IMR-90 (cell line): ENCODE data around the gene SLC29A1. TPM values are rescaled to one million over a fixed set of nuclear protein-coding genes. Genes with fewer than 3 reads are reported as not detected.

ENCODE experiments used
- ATAC-seq: fragments of 200-7000 bp; cut with Tn5 transposase; 2 replicates; pipeline ENCODE4 v1.9.1; 2020; ENCODE audit warnings: low read depth, mild to moderate bottlenecking, moderate library complexity
- BruUV-seq: library from RNA; stranded (reverse); fragments of 400-500 nt; replicated peaks from 2 replicates; lab custom pipeline; 2021; lab: Mats Ljungman, UMichigan
- CTCF ChIA-PET: fragments of 300-600 bp; formaldehyde crosslinking; extraction: SDS; loops from one replicate; lab custom pipeline; 2021; ENCODE audit warnings: antibody characterized with exemption; lab: Yijun Ruan, JAX
- POLR2A ChIA-PET: fragments of 300-600 bp; sonication (Branson Sonifier 250); formaldehyde crosslinking; loops from one replicate; lab custom pipeline; 2022; ENCODE audit warnings: antibody characterized with exemption; ENCODE audit not compliant: unreplicated experiment; lab: Charles Lee
- DNase-seq: peaks from one replicate; pipeline ENCODE4 v3.0.0; 2013
- H2AFZ ChIP-seq: replicated peaks from 2 replicates; pipeline ENCODE3; 2013; ENCODE audit warnings: low read length, mild to moderate bottlenecking; ENCODE audit not compliant: poor library complexity
- H2AK5ac ChIP-seq: 2 replicates; pipeline ENCODE4 v1.6.1; 2013; ENCODE audit warnings: low read depth, low read length, inconsistent platforms
- H2AK9ac ChIP-seq: replicated peaks from 2 replicates; pipeline ENCODE3; 2013; ENCODE audit warnings: mild to moderate bottlenecking, low read depth, low read length, moderate library complexity; ENCODE audit not compliant: poor library complexity
- H2BK120ac ChIP-seq: 2 replicates; pipeline ENCODE4 v1.6.1; 2013; ENCODE audit warnings: low read depth, low read length, inconsistent platforms
- H2BK15ac ChIP-seq: 3 replicates; pipeline ENCODE4 v1.6.1; 2013; ENCODE audit warnings: low read depth, low read length, inconsistent platforms
- H2BK20ac ChIP-seq: 2 replicates; pipeline ENCODE4 v1.6.1; 2013; ENCODE audit warnings: low read depth, mild to moderate bottlenecking, inconsistent platforms, low read length, moderate library complexity
- H2BK5ac ChIP-seq: 2 replicates; pipeline ENCODE4 v1.6.1; 2013; ENCODE audit warnings: mild to moderate bottlenecking, low read depth, low read length, inconsistent platforms; ENCODE audit not compliant: poor library complexity, severe bottlenecking
- H3K14ac ChIP-seq: replicated peaks from 2 replicates; pipeline ENCODE4 v1.6.1; 2013; ENCODE audit warnings: low read depth, low read length, inconsistent platforms
- H3K18ac ChIP-seq: 2 replicates; pipeline ENCODE4 v1.6.1; 2013; ENCODE audit warnings: low read depth, low read length, control low read depth
- H3K23ac ChIP-seq: 2 replicates; pipeline ENCODE4 v1.6.1; 2013; ENCODE audit warnings: low read depth, low read length, inconsistent platforms
- H3K27ac ChIP-seq: 2 replicates; pipeline ENCODE4 v1.5.1; 2013; ENCODE audit warnings: mild to moderate bottlenecking, control low read depth, low read length; ENCODE audit not compliant: insufficient read depth
- H3K27me3 ChIP-seq: 2 replicates; pipeline ENCODE4 v1.6.1; 2013; ENCODE audit warnings: low read length; ENCODE audit not compliant: control insufficient read depth, insufficient read depth
- H3K36me3 ChIP-seq: 2 replicates; pipeline ENCODE4 v1.6.1; 2013; ENCODE audit warnings: low read length, mixed read lengths; ENCODE audit not compliant: control insufficient read depth, insufficient read depth
- H3K4ac ChIP-seq: 2 replicates; pipeline ENCODE4 v1.6.1; 2013; ENCODE audit warnings: low read depth, low read length, inconsistent platforms
- H3K4me1 ChIP-seq: 2 replicates; pipeline ENCODE4 v1.6.1; 2013; ENCODE audit warnings: low read length, mixed read lengths; ENCODE audit not compliant: control insufficient read depth, insufficient read depth
- H3K4me2 ChIP-seq: 2 replicates; pipeline ENCODE4 v1.6.1; 2013; ENCODE audit warnings: low read depth, mild to moderate bottlenecking, control low read depth, low read length, moderate library complexity
- H3K4me3 ChIP-seq: 2 replicates; pipeline ENCODE4 v1.5.1; 2013; ENCODE audit warnings: low read depth, mild to moderate bottlenecking, control low read depth, low read length, moderate library complexity; ENCODE audit not compliant: insufficient read depth
- H3K56ac ChIP-seq: 2 replicates; pipeline ENCODE4 v1.6.1; 2013; ENCODE audit warnings: low read length, inconsistent platforms; ENCODE audit not compliant: insufficient read depth; ENCODE audit errors: extremely low read depth
- H3K79me1 ChIP-seq, 2 experiments: 2 replicates each; pipeline ENCODE4 v1.6.1; 2013; ENCODE audit warnings: low read length in 2 of 2, inconsistent platforms in 1 of 2, low read depth in 1 of 2
- H3K9ac ChIP-seq: 2 replicates; pipeline ENCODE4 v1.6.1; 2013; ENCODE audit warnings: low read depth, low read length, control low read depth
- H3K9me1 ChIP-seq: 2 replicates; pipeline ENCODE4 v1.6.1; 2013; ENCODE audit warnings: low read length, inconsistent platforms; ENCODE audit not compliant: insufficient read depth
- H3K9me3 ChIP-seq: 2 replicates; pipeline ENCODE4 v1.6.1; 2013; ENCODE audit warnings: low read length; ENCODE audit not compliant: control insufficient read depth, insufficient read depth
- H4K20me1 ChIP-seq: 2 replicates; pipeline ENCODE4 v1.6.1; 2013; ENCODE audit warnings: low read length, inconsistent platforms; ENCODE audit not compliant: insufficient read depth
- H4K5ac ChIP-seq: 2 replicates; pipeline ENCODE4 v1.6.1; 2013; ENCODE audit warnings: mild to moderate bottlenecking, low read depth, low read length, control low read depth
- H4K8ac ChIP-seq, 2 experiments: 2 replicates each; pipeline ENCODE4 v1.6.1; 2013; ENCODE audit warnings: low read depth in 2 of 2, low read length in 2 of 2, control low read depth in 1 of 2, inconsistent platforms in 1 of 2
- H4K91ac ChIP-seq: 2 replicates; pipeline ENCODE4 v1.6.1; 2013; ENCODE audit warnings: low read depth, low read length, inconsistent platforms; ENCODE audit not compliant: insufficient read depth
- BHLHE40 ChIP-seq: fragments of 150-350 bp; IDR thresholded peaks from 2 replicates; pipeline ENCODE4 v1.6.1; 2016; ENCODE audit warnings: mild to moderate bottlenecking, low read depth, low read length
- CEBPB ChIP-seq: IDR thresholded peaks from 2 replicates; pipeline ENCODE4 v1.6.1; 2012; ENCODE audit warnings: low read depth, low read length, improper control_type of control experiment
- ELK1 ChIP-seq: fragments of 150-350 bp; IDR thresholded peaks from 2 replicates; pipeline ENCODE4 v1.6.1; 2016; ENCODE audit warnings: low read depth, mild to moderate bottlenecking, low read length, moderate library complexity, borderline replicate concordance
- MXI1 ChIP-seq: IDR thresholded peaks from 2 replicates; pipeline ENCODE4 v1.6.1; 2012; ENCODE audit warnings: low read depth, mild to moderate bottlenecking, low read length, moderate library complexity, borderline replicate concordance
- NFE2L2 ChIP-seq: fragments of 150-350 bp; IDR thresholded peaks from 2 replicates; pipeline ENCODE4 v1.6.1; 2016; ENCODE audit warnings: low read depth, mild to moderate bottlenecking, low read length
- POLR2A ChIP-seq: IDR thresholded peaks from 2 replicates; pipeline ENCODE4 v1.6.1; 2012; ENCODE audit warnings: mild to moderate bottlenecking, low read depth, low read length
- RAD21 ChIP-seq: IDR thresholded peaks from 2 replicates; pipeline ENCODE4 v1.6.1; 2012; ENCODE audit warnings: low read length, improper control_type of control experiment
- RCOR1 ChIP-seq: IDR thresholded peaks from 2 replicates; pipeline ENCODE4 v1.6.1; 2012; ENCODE audit warnings: mild to moderate bottlenecking, low read length, improper control_type of control experiment; ENCODE audit not compliant: insufficient replicate concordance
- RFX5 ChIP-seq: IDR thresholded peaks from 2 replicates; pipeline ENCODE4 v1.8.0; 2012; ENCODE audit warnings: low read depth, mild to moderate bottlenecking, low read length, moderate library complexity
- SMC3 ChIP-seq: fragments of 150-350 bp; IDR thresholded peaks from 2 replicates; pipeline ENCODE4 v1.6.1; 2016; ENCODE audit warnings: low read depth, mild to moderate bottlenecking, antibody characterized with exemption, low read length, moderate library complexity
- USF2 ChIP-seq: fragments of 150-350 bp; IDR thresholded peaks from 2 replicates; pipeline ENCODE4 v1.6.1; 2017; ENCODE audit warnings: mild to moderate bottlenecking, antibody characterized with exemption, low read length, low read depth
- WGBS, 2 experiments: methylation state at CpG; one replicate each; pipeline versions ENCODE4 v1.1.5 to v1.1.7; 2013; ENCODE audit warnings: missing lambda C conversion rate in 2 of 2; ENCODE audit not compliant: insufficient read length in 1 of 2; ENCODE audit errors: extremely low coverage in 2 of 2; 5-methylcytosine and 5-hydroxymethylcytosine counted together
- dilution Hi-C: fragments of 300-500 bp; cut with HindIII; formaldehyde crosslinking; loops from one replicate; pipeline ENCODE4 v1.14.3; 2018; ENCODE audit warnings: low sequenced_read_pairs; ENCODE audit not compliant: unreplicated experiment
- in situ Hi-C: fragments of 300-500 bp; cut with MboI; formaldehyde crosslinking; loops from 3 replicates; pipeline ENCODE4 v1.14.3; 2019; ENCODE audit warnings: low sequenced_read_pairs, inconsistent platforms, mixed read lengths
- intact Hi-C: fragments of 100-400 bp; cut with micrococcal nuclease; formaldehyde crosslinking; loops from 2 replicates; pipeline ENCODE4 v1.10.0; 2022
- polyA plus RNA-seq, 3 experiments: library from polyadenylated mRNA; depleted of rRNA; stranded (reverse); fragments of >200 nt; gene quantifications; 2 replicates each; pipeline ENCODE4 v1.2.3, GENCODE V29; 2012; ENCODE audit warnings: low replicate concordance in 1 of 3
- total RNA-seq: library from RNA; depleted of rRNA; stranded (reverse); fragments of >200 nt; gene quantifications from 2 replicates; pipeline ENCODE4 v1.2.3, GENCODE V29; 2012

The SLC29A1 gene
- total and polyA plus RNA-seq, 2 of the 4 experiments (the other 2 are of a cell fraction) = 4.1 to 22.1 TPM

- Histone ChIP-seq H2BK5ac (no peak overlapping the region), H2AK9ac (no peak overlapping the region), H3K4me2 (no peak overlapping the region), H3K4me3 (no peak overlapping the region), H3K9me1 (peaks cover 14% of the 10 kb centered on the region), H3K23ac (no peak overlapping the region), H4K5ac (no peak overlapping the region), H3K14ac (no peak overlapping the region), H2AK5ac (no peak overlapping the region), H3K18ac (no peak overlapping the region), H3K56ac (no peak overlapping the region), H3K27me3 (peaks cover 28% of the 10 kb centered on the region), H3K79me1 (peaks cover 24 to 36% of the 10 kb centered on the region in 2 experiments), H2AFZ (no peak overlapping the region), H4K20me1 (peaks cover 9% of the 10 kb centered on the region), H2BK15ac (no peak overlapping the region), H3K9ac (no peak overlapping the region), H3K36me3 (no peaks in the 10 kb centered on the region), H2BK120ac (no peak overlapping the region), H2BK20ac (no peak overlapping the region), H4K91ac (no peak overlapping the region), H3K4me1 (peaks cover 22% of the 10 kb centered on the region), H3K27ac (no peak overlapping the region), H3K9me3 (no peaks in the 10 kb centered on the region), H4K8ac (no peak overlapping the region), H3K4ac (no peak overlapping the region)
- intact Hi-C loops (no loop called here), dilution Hi-C loops (no loop called here), in situ Hi-C loops (no loop called here)
- TF ChIP-seq USF2 (no peak), SMC3 (no peak), MXI1 (no peak), RAD21 (no peak), POLR2A (no peak), RFX5 (no peak), ELK1 (no peak), BHLHE40 (no peak), NFE2L2 (no peak), RCOR1 (no peak), CEBPB (no peak)
- ATAC-seq (no peak), DNase-seq (no peak)
- ChIA-PET POLR2A (no interaction called here), CTCF (interaction anchor here (0.7 to 1.8 kb wide), 3 partner anchors 10 to 72 kb away, joined by 3 to 4 read pairs (median 4); no protein-coding TSS in a partner anchor)
- 38% methylated on average over 1 of the region's 3 CpGs; no CpG with 5 or more reads in 1 of the 2 experiments for WGBS, 2 experiments
- no TSS peak for BruUV-seq
These were observed 43.0 kb downstream of the SLC29A1 start for GRCh38 chr6:44266347-44266746.
